Limb (tissue), 2 donors: ENCODE results near the gene STAT5B.
"Not testable (repeated sequence)": the region's sequence is repeated elsewhere in the genome, so short reads cannot be mapped to it uniquely, and the experiment has no call there.

ENCODE experiments used
- DNase-seq, 2 donors: peaks; one replicate each; pipeline ENCODE4 v3.0.0-alpha.2; 2016; ENCODE audit errors: extremely low spot score in 2 of 2

The STAT5B gene

GRCh38 chr17:42236760-42237159 is 39.4 kb downstream of the STAT5B start:
- no peak for DNase-seq

- no peak for DNase-seq
These were observed 42.2 kb downstream of the STAT5B start for GRCh38 chr17:42233994-42234393.

- no peak for DNase-seq
These were observed 43.0 kb downstream of the STAT5B start for GRCh38 chr17:42233156-42233555.

GRCh38 chr17:42230225-42230624 is 46.0 kb downstream of the STAT5B start:
- DNase-seq = no peak

GRCh38 chr17:42227849-42228700 is 48.1 kb downstream of the STAT5B start:
- no peak for DNase-seq

GRCh38 chr17:42225646-42226045 is 50.5 kb downstream of the STAT5B start:
- no peak for DNase-seq

- no peak for DNase-seq
These were observed 51.5 kb downstream of the STAT5B start for GRCh38 chr17:42224651-42225050.

- DNase-seq = peak in 1 of 2 donors; percentile 40
These were observed 54.1 kb downstream of the STAT5B start for GRCh38 chr17:42221886-42222745.

GRCh38 chr17:42219280-42219679 is 56.9 kb downstream of the STAT5B start:
- not testable (repeated sequence) for DNase-seq

GRCh38 chr17:42214156-42214555 is 62.0 kb downstream of the STAT5B start:
- DNase-seq = no peak

GRCh38 chr17:42212382-42212781 is 63.8 kb downstream of the STAT5B start:
- no peak for DNase-seq

- DNase-seq = peak in 1 of 2 donors; percentile 20
These were observed 64.3 kb downstream of the STAT5B start for GRCh38 chr17:42211921-42212341.

- no peak for DNase-seq
These were observed 66.1 kb downstream of the STAT5B start for GRCh38 chr17:42210046-42210445.

- DNase-seq = not testable (repeated sequence)
These were observed 70.0 kb downstream of the STAT5B start for GRCh38 chr17:42206153-42206612.

GRCh38 chr17:42203354-42203753 is 72.8 kb downstream of the STAT5B start:
- no peak for DNase-seq

GRCh38 chr17:42202696-42203095 is 73.5 kb downstream of the STAT5B start:
- no peak for DNase-seq

GRCh38 chr17:42202159-42202558 is 74.0 kb downstream of the STAT5B start:
- DNase-seq = no peak

- no peak for DNase-seq
These were observed 74.8 kb downstream of the STAT5B start for GRCh38 chr17:42201458-42201772.

- DNase-seq = no peak
These were observed 75.3 kb downstream of the STAT5B start for GRCh38 chr17:42200706-42201457.

GRCh38 chr17:42199416-42200011 is 76.7 kb downstream of the STAT5B start:
- no peak for DNase-seq

GRCh38 chr17:42198897-42199296 is 77.3 kb downstream of the STAT5B start:
- DNase-seq = no peak
